Activated naive CD4-positive, alpha-beta T cell treated with anti-CD3 and anti-CD28 coated beads for 36 hours (primary cell): Measurements from ENCODE around the gene MNX1. TPM values are rescaled to one million over a fixed set of nuclear protein-coding genes. Genes with fewer than 3 reads are reported as not detected.

Experiments
- CTCF ChIA-PET: fragments of 350-600 bp; sonication (Branson Sonifier 250); formaldehyde crosslinking; loops from one replicate; lab custom pipeline; 2021; ENCODE audit warnings: antibody characterized with exemption; lab: Charles Lee
- DNase-seq: peaks from one replicate; pipeline ENCODE4 v3.0.0-alpha.2; 2020
- H3K27ac Mint-ChIP-seq: one replicate; pipeline ENCODE4 v1.8.0; 2021; ENCODE audit warnings: mild to moderate bottlenecking, mixed read lengths
- H3K27me3 Mint-ChIP-seq: one replicate; pipeline ENCODE4 v1.8.0; 2021; ENCODE audit warnings: low read depth, mixed read lengths
- H3K36me3 Mint-ChIP-seq: one replicate; pipeline ENCODE4 v1.8.0; 2021; ENCODE audit warnings: low read depth, mixed read lengths
- H3K4me1 Mint-ChIP-seq: one replicate; pipeline ENCODE4 v1.8.0; 2021; ENCODE audit warnings: low read depth, mixed read lengths
- H3K4me3 Mint-ChIP-seq: one replicate; pipeline ENCODE4 v1.8.0; 2021; ENCODE audit warnings: mild to moderate bottlenecking, moderate library complexity, mixed read lengths
- H3K9me3 Mint-ChIP-seq: one replicate; pipeline ENCODE4 v1.8.0; 2021; ENCODE audit warnings: mixed read lengths
- intact Hi-C: fragments of 100-400 bp; cut with micrococcal nuclease; formaldehyde crosslinking; loops from one replicate; pipeline ENCODE4 v1.15.1; 2023
- total RNA-seq, 2 experiments: library from RNA; stranded (reverse); gene quantifications; one replicate each; pipeline ENCODE4 v1.2.3, GENCODE V29; 2021

Gene MNX1
- total RNA-seq, 2 experiments from 2014 or later: 0.10 TPM; not detected in 1

GRCh38 chr7:156988343-156989185 lies 21.9 kb downstream of the MNX1 start:
- Mint-ChIP-seq H3K36me3 (no peaks in the 10 kb centered on the region), H3K27me3 (peaks cover 4% of the 10 kb centered on the region), H3K4me3 (no peak overlapping the region), H3K27ac (no peak overlapping the region), H3K9me3 (no peaks in the 10 kb centered on the region), H3K4me1 (no peaks in the 10 kb centered on the region)
- no peak for DNase-seq
- intact Hi-C loops: no loop called here
- CTCF ChIA-PET: interaction anchor here (0.6 to 0.9 kb wide), 2 partner anchors 18 to 73 kb away, joined by 4 to 8 read pairs; no protein-coding TSS in a partner anchor

- Mint-ChIP-seq H3K4me1 (no peaks in the 10 kb centered on the region), H3K27ac (no peak overlapping the region), H3K9me3 (no peaks in the 10 kb centered on the region), H3K27me3 (peaks cover 2% of the 10 kb centered on the region), H3K4me3 (no peak overlapping the region), H3K36me3 (no peaks in the 10 kb centered on the region)
- CTCF ChIA-PET: no interaction called here
- DNase-seq: no peak
- intact Hi-C loops: no loop called here
Observed at GRCh38 chr7:156986378-156986777, 24.1 kb downstream of the MNX1 start.

- CTCF ChIA-PET: no interaction called here
- no peaks in the 10 kb centered on the region for H3K4me1 Mint-ChIP-seq
- H3K9me3 Mint-ChIP-seq: no peaks in the 10 kb centered on the region
- no peaks in the 10 kb centered on the region for H3K27me3 Mint-ChIP-seq
- H3K36me3 Mint-ChIP-seq: no peaks in the 10 kb centered on the region
- H3K27ac Mint-ChIP-seq: no peak overlapping the region
- H3K4me3 Mint-ChIP-seq: no peak overlapping the region
- intact Hi-C loops: no loop called here
- DNase-seq: no peak
Observed at GRCh38 chr7:156985101-156985992, 25.1 kb downstream of the MNX1 start.

- peaks cover 5% of the 10 kb centered on the region for H3K36me3 Mint-ChIP-seq
- H3K4me1 Mint-ChIP-seq: no peaks in the 10 kb centered on the region
- H3K9me3 Mint-ChIP-seq: peaks cover 6% of the 10 kb centered on the region
- CTCF ChIA-PET: interaction anchor here (1.6 kb wide), 1 partner anchor 9 kb away, joined by 3 read pairs; no protein-coding TSS in a partner anchor
- H3K27me3 Mint-ChIP-seq: no peaks in the 10 kb centered on the region
- DNase-seq: no peak
- intact Hi-C loops: no loop called here
- no peak overlapping the region for H3K27ac Mint-ChIP-seq
- H3K4me3 Mint-ChIP-seq: no peak overlapping the region
Observed at GRCh38 chr7:156984174-156984891, 26.1 kb downstream of the MNX1 start.

- Mint-ChIP-seq H3K4me1 (no peaks in the 10 kb centered on the region), H3K27ac (no peak overlapping the region), H3K36me3 (peaks cover 17% of the 10 kb centered on the region), H3K27me3 (no peaks in the 10 kb centered on the region), H3K9me3 (peaks cover 9% of the 10 kb centered on the region), H3K4me3 (no peak overlapping the region)
- intact Hi-C loops: no loop called here
- CTCF ChIA-PET: interaction anchor here (0.7 to 1.5 kb wide), 2 partner anchors 10 to 11 kb away, joined by 3 read pairs; no protein-coding TSS in a partner anchor
- no peak for DNase-seq
Observed at GRCh38 chr7:156979711-156980110, 30.8 kb downstream of the MNX1 start.

- Mint-ChIP-seq H3K4me1 (no peaks in the 10 kb centered on the region), H3K27me3 (no peaks in the 10 kb centered on the region), H3K27ac (no peak overlapping the region), H3K9me3 (peaks cover 9% of the 10 kb centered on the region), H3K4me3 (no peak overlapping the region), H3K36me3 (peaks cover 17% of the 10 kb centered on the region)
- CTCF ChIA-PET: interaction anchor here (0.7 to 1.5 kb wide), 3 partner anchors 10 to 453 kb away, joined by 3 read pairs; no protein-coding TSS in a partner anchor
- intact Hi-C loops: no loop called here
- DNase-seq: no peak
Observed at GRCh38 chr7:156979007-156979606, 31.4 kb downstream of the MNX1 start.

- no peak overlapping the region for H3K27ac Mint-ChIP-seq
- intact Hi-C loops: no loop called here
- no peaks in the 10 kb centered on the region for H3K27me3 Mint-ChIP-seq
- no peak for DNase-seq
- H3K4me1 Mint-ChIP-seq: no peaks in the 10 kb centered on the region
- CTCF ChIA-PET: interaction anchor here (1.1 kb wide), 1 partner anchor 8 kb away, joined by 3 read pairs; no protein-coding TSS in a partner anchor
- H3K36me3 Mint-ChIP-seq: peaks cover 25% of the 10 kb centered on the region
- peaks cover 9% of the 10 kb centered on the region for H3K9me3 Mint-ChIP-seq
- H3K4me3 Mint-ChIP-seq: no peak overlapping the region
Observed at GRCh38 chr7:156975620-156976019, 34.8 kb downstream of the MNX1 start.

- H3K4me1 Mint-ChIP-seq: no peaks in the 10 kb centered on the region
- intact Hi-C loops: loop anchor here (1.0 to 5.0 kb wide), 2 partner anchors 280 to 302 kb away; no protein-coding TSS in a partner anchor
Observed at GRCh38 chr7:156969972-156970420, 40.5 kb downstream of the MNX1 start.

GRCh38 chr7:156968183-156968582 lies 42.3 kb downstream of the MNX1 start:
- H3K36me3 Mint-ChIP-seq: peaks cover 32% of the 10 kb centered on the region
- H3K9me3 Mint-ChIP-seq: no peaks in the 10 kb centered on the region
- CTCF ChIA-PET: interaction anchor here (1.1 kb wide), 2 partner anchors 274 to 317 kb away, joined by 3 to 4 read pairs; no protein-coding TSS in a partner anchor
- no peaks in the 10 kb centered on the region for H3K27me3 Mint-ChIP-seq
- H3K27ac Mint-ChIP-seq: no peak overlapping the region
- no peaks in the 10 kb centered on the region for H3K4me1 Mint-ChIP-seq
- intact Hi-C loops: no loop called here
- no peak for DNase-seq
- no peak overlapping the region for H3K4me3 Mint-ChIP-seq

More at GRCh38 chr7:156969972-156970420, 40.5 kb downstream of the MNX1 start:
- no peak overlapping the region for H3K27ac Mint-ChIP-seq
- H3K9me3 Mint-ChIP-seq: no peaks in the 10 kb centered on the region
- CTCF ChIA-PET: interaction anchor here (0.6 to 2.0 kb wide), 12 partner anchors 10 to 1179 kb away, joined by 3 to 8 read pairs (median 4); no protein-coding TSS in a partner anchor
- H3K4me3 Mint-ChIP-seq: no peak overlapping the region
- H3K27me3 Mint-ChIP-seq: no peaks in the 10 kb centered on the region
- H3K36me3 Mint-ChIP-seq: peaks cover 20% of the 10 kb centered on the region
- DNase-seq: no peak

- CTCF ChIA-PET: no interaction called here
- Mint-ChIP-seq H3K27ac (no peak overlapping the region), H3K4me1 (no peaks in the 10 kb centered on the region), H3K9me3 (no peaks in the 10 kb centered on the region), H3K4me3 (no peak overlapping the region), H3K27me3 (no peaks in the 10 kb centered on the region), H3K36me3 (peaks cover 38% of the 10 kb centered on the region)
- intact Hi-C loops: no loop called here
- no peak for DNase-seq
Observed at GRCh38 chr7:156966387-156966786, 44.1 kb downstream of the MNX1 start.

- Mint-ChIP-seq H3K27ac (no peak overlapping the region), H3K4me1 (peaks cover 2% of the 10 kb centered on the region), H3K27me3 (no peaks in the 10 kb centered on the region), H3K4me3 (no peak overlapping the region), H3K36me3 (peaks cover 50% of the 10 kb centered on the region), H3K9me3 (no peaks in the 10 kb centered on the region)
- no peak for DNase-seq
- intact Hi-C loops: no loop called here
- CTCF ChIA-PET: no interaction called here
Observed at GRCh38 chr7:156964971-156965370, 45.5 kb downstream of the MNX1 start.
